CD4-positive, alpha-beta T cell treated with Interleukin-17A for 1 hour (primary cell): ENCODE data around the gene VAC14.

Experiments used
- DNase-seq: peaks from one replicate; pipeline ENCODE4 v3.0.0-alpha.2; 2020

Gene VAC14

DNA sequence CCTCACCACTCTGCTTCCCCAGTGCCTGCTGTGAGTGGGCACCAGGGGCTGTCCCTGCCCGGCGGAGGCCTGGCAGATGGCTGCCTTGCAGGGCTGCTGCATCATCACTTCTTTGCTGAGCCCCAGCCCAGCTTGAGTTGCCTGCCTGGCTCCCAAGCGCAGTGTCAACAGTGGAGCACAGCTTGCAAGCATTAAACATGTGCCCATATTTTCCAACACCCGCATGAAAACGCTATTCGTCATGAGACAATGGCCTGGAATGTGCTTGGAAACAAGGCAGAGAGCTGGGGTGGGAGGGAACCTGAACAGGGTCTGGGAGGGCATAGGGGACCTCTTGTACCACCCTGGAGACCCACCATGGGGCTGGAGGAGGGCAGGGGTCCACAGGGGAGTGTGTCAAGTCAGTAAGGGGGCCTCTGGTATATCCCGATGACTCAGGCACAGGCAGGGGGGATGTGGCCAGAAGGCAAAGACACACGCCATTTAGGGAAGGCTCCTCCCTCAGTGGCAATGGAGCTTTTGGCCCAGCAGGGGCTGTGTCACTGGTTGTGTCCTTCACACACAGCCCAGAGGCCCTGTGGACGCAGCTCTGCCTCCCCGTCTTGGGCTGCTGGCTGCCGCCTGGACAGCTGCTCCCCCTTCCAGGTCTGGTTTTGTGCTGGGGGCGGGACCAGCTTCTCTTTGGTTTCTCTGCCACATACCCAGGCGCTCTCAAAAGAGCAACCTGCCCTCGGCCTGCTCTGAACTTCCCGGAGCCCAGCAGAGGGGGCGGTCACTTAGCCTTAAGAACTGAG is 97.7 kb downstream of the VAC14 start:
- DNase-seq, result no peak

GRCh38 chr16:70702624-70703023 is 98.3 kb downstream of the VAC14 start:
- no peak for DNase-seq

DNA sequence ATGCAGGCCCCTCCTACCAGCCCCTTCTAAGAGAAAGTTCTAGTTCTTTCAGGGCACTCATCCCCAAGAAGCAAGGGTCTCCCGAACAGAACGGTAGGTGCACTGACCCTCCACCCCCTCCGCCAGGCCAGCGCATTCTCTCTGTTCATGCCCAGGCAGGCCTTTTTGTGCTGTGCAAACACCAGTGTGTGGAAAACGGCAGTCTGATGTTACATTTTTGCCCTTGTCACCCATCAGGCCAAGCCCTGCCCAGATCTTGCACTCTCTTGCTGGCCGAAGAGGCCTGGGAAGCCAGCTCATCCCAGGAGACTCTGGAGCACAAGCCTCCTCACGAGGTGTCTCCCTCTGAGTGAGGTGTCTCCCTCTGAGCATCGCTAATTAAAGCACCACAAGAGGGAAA is 99.0 kb downstream of the VAC14 start:
- no peak for DNase-seq

DNA sequence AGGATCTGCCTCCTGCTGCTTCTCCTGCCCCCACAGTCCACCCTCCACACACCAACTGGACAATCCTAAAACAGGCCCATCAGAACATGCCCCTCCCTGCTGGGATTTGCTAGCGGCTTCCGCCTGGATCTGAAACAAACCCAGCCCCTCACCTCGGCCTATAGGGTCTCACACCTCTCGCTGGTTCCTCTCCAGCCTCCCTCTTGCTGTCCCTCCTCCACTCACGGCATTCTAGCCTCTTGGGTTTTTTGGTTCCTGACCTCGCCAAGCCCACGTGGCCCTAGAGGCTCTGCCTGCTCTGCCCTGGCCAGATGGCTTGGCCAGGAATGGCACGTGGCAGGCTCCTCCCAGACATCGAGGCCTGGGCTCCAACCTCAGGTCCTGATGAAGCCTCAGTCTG is 99.4 kb downstream of the VAC14 start:
- no peak for DNase-seq

DNA sequence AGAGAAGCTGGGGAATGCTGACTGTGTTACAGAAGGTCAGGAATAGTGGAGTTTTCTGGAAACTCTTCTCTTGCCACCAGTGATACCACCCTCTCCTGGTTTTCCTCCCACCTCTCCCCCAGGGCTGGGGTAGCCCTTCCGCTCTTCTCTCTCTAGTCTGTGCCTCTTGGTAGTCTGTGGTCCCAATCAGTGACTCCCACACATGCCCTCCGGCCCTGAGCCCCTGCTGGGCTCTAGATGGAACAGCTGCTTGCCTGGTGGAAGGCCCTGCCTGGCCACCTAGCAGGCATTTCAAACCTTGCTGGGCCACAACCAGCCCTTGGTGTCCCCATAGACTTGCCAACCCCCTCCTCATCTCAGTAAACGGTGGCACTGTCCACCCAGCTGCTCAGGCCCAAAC is 99.9 kb downstream of the VAC14 start:
- no peak for DNase-seq

GRCh38 chr16:70700101-70701020 is 100.6 kb downstream of the VAC14 start:
- no peak for DNase-seq

DNA sequence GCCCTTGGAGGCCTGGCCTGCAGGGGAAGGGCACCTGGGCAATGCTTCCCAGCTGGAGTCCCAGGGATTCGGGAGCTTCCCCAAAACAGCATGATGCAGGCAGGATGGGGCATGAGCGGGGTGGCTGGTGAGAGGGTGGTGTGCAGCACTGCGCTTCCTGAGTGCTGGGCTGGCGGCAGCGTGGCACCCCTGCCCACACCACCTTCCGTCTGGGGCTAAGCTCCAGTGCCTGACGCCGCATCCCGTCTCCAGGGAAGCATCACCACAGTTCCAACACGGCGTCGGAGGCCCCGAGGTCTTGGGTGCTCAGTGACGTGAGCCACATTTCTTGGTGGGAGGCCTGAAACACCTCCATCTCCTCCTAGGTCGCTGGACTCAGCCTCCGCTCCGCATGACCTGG is 101.3 kb downstream of the VAC14 start:
- DNase-seq, result no peak

DNA sequence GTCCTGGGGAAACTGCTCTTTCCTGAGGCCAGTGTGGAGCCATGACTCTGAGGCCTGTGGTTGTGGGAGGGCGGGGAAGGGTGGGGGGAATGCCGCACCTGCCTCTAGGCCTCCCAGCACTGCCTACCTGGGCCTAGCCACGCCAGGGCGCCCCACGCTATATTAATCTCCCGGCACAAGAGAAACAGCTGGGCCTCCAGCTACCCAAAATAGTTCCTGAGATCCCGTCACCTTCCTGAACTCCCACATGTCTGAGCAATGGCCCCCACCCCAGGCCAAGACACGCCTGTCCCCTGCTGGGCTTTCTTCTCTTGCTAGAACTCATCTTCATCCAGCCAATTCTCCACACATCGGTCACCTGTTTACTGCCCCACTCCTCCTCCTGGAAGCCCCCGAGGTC is 102.1 kb downstream of the VAC14 start:
- no peak for DNase-seq

GRCh38 chr16:70697594-70698170 is 103.3 kb downstream of the VAC14 start:
- DNase-seq, result no peak

DNA sequence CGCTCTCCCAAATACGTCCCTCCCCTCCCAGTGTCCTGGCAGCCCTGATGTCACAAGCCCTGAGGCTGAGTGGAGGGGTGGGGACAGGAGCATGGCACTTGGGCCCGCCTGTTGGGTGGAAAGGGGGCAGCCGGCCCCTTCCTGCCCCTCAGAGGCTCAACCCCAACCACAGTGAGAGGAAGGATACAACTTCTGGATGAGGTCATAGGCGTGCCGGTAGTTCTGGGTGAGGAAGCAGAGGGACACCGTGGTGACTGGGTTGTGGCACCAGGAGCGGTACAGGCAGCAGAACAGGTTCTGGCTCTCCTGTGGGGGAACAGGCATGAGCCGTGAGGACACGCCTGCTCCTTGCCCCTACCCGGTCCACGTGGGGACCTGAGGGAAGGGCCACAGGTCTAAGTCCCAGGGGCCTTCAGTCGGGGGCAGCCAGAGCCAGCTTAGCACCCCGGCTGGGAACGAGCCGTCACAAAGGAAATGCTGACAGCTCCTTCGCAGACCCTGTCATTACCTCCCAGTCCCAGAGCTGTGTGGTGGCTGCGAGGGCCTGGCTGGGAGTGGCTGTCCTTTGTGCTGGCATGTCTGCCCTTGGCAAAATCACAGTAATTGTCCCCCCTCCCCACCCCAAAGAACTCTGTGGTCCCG is 103.9 kb downstream of the VAC14 start:
- DNase-seq, result peak; percentile 2

- DNase-seq, result no peak
Observed at GRCh38 chr16:70696355-70696754, 104.6 kb downstream of the VAC14 start.

DNA sequence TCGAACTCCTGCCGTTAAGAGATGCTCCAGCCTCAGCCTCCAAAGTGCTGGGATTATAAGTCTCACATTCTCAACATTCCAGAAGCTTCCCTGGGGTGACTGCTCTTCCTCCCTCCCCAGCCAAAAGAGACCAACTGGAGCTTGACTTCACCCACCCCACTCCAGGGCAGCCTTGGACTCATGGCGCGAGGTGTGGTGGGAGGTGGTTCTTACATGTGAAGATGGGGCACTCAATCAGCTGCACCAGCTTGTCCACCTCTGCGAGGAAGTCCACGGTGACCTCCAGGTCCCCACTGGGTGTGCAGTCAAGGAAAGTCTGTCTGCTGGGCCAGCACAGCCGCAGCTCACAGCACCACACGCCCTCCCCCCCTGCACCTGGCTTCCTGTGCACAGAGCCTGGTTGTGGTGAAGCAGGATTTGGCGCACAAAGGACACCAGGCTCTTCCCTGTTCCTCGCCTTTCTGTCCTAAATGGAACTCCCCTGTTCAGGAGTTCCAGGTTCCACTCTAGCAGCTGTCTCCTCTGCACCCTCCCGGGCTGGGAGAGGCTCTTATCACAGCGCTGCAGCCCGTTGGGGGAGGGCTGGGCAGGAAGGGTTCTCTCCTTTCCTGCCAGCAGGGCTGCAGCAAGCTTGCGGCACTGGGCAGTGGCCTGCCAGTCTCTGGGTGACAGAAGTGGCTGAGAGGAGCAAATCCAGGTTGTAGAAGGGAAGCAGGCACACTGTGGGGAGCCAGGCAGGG is 105.5 kb downstream of the VAC14 start:
- no peak for DNase-seq

GRCh38 chr16:70694868-70695218 is 106.1 kb downstream of the VAC14 start:
- DNase-seq, result no peak

- no peak for DNase-seq
Observed at GRCh38 chr16:70694088-70694867, 106.7 kb downstream of the VAC14 start.

DNA sequence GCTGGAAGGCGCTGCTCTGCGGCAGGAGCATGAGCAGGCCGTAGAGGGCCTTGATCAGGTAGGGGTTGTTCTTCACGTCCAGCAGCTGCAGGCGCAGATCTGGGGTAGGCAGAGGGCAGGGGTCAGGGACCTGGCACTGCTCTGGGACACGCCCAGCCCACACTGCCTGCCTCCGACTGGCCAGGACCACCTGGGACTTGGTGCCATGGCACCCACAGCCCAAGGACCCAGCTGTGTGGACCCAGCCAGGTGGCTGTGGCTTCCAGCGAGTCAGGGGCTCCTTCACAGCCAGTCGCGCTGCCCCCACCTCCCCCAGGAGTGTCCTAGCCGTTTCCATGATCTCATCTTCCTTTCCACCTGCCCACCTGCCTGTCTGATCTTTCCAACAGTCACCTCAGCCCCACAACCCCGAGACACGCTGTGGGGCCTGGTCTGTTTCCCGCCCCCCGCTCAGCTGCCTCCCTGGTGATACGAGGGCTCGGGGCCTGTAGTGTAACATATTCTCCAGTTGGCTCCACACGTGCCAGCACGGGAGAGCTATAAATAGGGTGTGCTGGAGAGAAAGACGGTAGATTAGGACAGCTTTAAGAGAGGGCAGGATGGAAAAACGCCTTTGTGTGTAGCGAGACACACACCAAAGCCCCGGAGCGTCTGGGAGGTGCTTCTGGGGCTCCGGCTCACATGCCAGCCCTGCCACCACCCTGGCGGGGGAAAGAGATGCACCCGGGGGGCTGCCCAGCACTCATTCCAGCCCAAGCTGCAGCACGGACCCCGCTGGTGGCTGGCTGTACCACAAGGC is 107.9 kb downstream of the VAC14 start:
- no peak for DNase-seq

DNA sequence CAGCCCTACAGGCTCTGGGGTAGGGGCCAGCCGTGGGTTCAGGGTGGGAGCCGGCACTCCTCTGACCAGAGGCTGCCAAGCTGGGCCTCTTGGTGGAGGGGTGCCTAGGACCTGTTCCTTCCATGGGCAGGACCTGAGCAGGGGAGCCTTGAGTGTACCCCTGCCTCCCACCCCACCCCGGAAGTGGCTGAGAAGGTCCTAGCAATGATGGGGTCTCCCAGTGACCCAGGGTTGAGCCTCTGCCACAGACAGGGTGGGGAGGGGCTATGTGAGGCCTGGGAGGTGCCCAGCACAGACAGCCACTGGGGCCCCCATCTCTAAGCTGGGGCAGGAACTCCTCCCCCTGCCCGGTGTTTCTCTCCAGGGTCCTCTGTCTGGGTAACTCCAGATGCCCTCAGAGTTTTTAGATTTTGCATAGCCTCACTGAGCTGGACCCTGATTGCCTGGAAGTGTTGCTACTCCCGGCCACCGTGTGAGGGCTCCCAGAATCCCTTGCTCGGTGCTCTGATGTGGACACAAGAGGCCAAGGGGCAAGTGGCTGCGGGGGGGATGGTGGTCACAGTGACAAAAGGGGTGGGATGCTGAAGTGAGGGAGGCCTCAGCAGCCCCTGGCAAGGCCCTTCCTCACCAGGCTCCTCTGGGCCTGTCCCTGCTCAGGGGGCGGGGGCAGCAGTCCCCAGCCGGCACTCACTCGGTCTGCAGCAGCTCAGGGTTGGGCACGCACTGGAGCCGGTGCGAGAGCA is 108.7 kb downstream of the VAC14 start:
- DNase-seq, result no peak

GRCh38 chr16:70691223-70692129 is 109.5 kb downstream of the VAC14 start:
- no peak for DNase-seq

GRCh38 chr16:70689970-70690891 is 110.7 kb downstream of the VAC14 start:
- no peak for DNase-seq
